HL-60 (cell line): ENCODE measurements around the gene USP48.

Experiments
- DNase-seq, 2 experiments: peaks; one replicate each; pipeline ENCODE4 v3.0.0-alpha.2; 2010 to 2020; ENCODE audit warnings: low read depth in 1 of 2, low spot score in 1 of 2
- H3K27ac ChIP-seq: fragments of 250-450 bp; sonication (Bioruptor Pico); replicated peaks from 2 replicates; pipeline ENCODE4 v1.5.1; 2020; ENCODE audit warnings: mild to moderate bottlenecking, moderate library complexity
- H3K27me3 ChIP-seq: fragments of 250-450 bp; sonication (Bioruptor Pico); 2 replicates; pipeline ENCODE4 v1.5.1; 2021; ENCODE audit warnings: mild to moderate bottlenecking, moderate library complexity; ENCODE audit not compliant: insufficient read depth, poor library complexity, severe bottlenecking
- H3K4me3 ChIP-seq: replicated peaks from 2 replicates; pipeline ENCODE4 v1.5.1; 2011; ENCODE audit warnings: mild to moderate bottlenecking, control low read depth, low read length; ENCODE audit not compliant: insufficient read depth
- GABPA ChIP-seq: IDR thresholded peaks from 2 replicates; pipeline ENCODE4 v1.6.1; 2012; ENCODE audit warnings: low read depth
- POLR2AphosphoS5 ChIP-seq: IDR thresholded peaks from 2 replicates; pipeline ENCODE4 v1.6.1; 2012; ENCODE audit warnings: low read depth
- SPI1 ChIP-seq: IDR thresholded peaks from 2 replicates; pipeline ENCODE4 v1.6.1; 2012; ENCODE audit warnings: low read depth, mild to moderate bottlenecking, borderline replicate concordance
- TF ChIP-seq, protein P1 (sequence below): IDR thresholded peaks from one replicate; pipeline ENCODE4 v1.5.1; 2011; ENCODE audit warnings: low read length, control low read depth, inconsistent platforms; ENCODE audit not compliant: insufficient read depth
- TF ChIP-seq, protein P2 (sequence below): IDR thresholded peaks from 2 replicates; pipeline ENCODE4 v1.6.1; 2012; ENCODE audit warnings: low read depth; ENCODE audit not compliant: insufficient replicate concordance

Gene USP48

DNA sequence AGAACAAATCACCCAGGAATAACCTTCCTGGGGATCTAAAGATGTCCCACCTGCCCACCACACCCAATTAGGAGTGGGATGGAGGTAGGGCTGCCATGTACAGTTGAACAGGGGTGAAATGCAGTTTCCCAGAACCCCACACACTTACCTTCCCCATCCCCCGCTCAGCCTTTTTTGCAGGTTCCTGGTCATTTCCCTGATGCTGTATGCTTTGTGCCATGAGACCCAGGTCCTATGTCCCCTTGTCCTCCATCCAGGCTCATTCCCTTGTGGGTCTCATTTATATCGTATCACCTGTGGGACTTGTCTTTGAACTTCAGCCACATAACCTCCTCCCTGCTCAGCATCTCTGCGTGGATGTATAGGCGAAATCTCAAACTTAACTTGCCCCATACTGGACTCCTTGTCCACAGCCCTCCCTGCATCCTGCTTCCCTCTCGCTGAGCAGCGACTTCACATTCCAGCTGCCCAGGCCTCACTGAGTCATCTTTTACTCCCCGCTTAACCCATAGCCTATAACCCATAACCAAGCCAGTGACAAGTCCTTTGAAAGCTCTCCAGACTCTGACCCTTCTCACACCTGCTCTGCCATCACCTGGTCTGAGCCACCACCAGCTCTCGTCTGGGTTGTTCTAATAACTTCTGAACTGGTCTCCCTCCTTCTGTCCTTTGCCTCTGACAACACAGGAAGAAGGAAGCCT, 33.8 kb upstream of the USP48 start:
- Histone ChIP-seq H3K4me3 (no peak overlapping the region), H3K27me3 (no peaks in the 10 kb centered on the region), H3K27ac (peak overlapping the region; percentile 68; the same call in 1 of the 2 replicates)
- TF ChIP-seq, protein P1, sequence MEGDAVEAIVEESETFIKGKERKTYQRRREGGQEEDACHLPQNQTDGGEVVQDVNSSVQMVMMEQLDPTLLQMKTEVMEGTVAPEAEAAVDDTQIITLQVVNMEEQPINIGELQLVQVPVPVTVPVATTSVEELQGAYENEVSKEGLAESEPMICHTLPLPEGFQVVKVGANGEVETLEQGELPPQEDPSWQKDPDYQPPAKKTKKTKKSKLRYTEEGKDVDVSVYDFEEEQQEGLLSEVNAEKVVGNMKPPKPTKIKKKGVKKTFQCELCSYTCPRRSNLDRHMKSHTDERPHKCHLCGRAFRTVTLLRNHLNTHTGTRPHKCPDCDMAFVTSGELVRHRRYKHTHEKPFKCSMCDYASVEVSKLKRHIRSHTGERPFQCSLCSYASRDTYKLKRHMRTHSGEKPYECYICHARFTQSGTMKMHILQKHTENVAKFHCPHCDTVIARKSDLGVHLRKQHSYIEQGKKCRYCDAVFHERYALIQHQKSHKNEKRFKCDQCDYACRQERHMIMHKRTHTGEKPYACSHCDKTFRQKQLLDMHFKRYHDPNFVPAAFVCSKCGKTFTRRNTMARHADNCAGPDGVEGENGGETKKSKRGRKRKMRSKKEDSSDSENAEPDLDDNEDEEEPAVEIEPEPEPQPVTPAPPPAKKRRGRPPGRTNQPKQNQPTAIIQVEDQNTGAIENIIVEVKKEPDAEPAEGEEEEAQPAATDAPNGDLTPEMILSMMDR: no peak
- TF ChIP-seq, protein P2, sequence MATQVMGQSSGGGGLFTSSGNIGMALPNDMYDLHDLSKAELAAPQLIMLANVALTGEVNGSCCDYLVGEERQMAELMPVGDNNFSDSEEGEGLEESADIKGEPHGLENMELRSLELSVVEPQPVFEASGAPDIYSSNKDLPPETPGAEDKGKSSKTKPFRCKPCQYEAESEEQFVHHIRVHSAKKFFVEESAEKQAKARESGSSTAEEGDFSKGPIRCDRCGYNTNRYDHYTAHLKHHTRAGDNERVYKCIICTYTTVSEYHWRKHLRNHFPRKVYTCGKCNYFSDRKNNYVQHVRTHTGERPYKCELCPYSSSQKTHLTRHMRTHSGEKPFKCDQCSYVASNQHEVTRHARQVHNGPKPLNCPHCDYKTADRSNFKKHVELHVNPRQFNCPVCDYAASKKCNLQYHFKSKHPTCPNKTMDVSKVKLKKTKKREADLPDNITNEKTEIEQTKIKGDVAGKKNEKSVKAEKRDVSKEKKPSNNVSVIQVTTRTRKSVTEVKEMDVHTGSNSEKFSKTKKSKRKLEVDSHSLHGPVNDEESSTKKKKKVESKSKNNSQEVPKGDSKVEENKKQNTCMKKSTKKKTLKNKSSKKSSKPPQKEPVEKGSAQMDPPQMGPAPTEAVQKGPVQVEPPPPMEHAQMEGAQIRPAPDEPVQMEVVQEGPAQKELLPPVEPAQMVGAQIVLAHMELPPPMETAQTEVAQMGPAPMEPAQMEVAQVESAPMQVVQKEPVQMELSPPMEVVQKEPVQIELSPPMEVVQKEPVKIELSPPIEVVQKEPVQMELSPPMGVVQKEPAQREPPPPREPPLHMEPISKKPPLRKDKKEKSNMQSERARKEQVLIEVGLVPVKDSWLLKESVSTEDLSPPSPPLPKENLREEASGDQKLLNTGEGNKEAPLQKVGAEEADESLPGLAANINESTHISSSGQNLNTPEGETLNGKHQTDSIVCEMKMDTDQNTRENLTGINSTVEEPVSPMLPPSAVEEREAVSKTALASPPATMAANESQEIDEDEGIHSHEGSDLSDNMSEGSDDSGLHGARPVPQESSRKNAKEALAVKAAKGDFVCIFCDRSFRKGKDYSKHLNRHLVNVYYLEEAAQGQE: no peak
- TF ChIP-seq POLR2AphosphoS5: no peak
- no peak for TF ChIP-seq GABPA
- TF ChIP-seq SPI1: no peak
- no peak for DNase-seq

DNA sequence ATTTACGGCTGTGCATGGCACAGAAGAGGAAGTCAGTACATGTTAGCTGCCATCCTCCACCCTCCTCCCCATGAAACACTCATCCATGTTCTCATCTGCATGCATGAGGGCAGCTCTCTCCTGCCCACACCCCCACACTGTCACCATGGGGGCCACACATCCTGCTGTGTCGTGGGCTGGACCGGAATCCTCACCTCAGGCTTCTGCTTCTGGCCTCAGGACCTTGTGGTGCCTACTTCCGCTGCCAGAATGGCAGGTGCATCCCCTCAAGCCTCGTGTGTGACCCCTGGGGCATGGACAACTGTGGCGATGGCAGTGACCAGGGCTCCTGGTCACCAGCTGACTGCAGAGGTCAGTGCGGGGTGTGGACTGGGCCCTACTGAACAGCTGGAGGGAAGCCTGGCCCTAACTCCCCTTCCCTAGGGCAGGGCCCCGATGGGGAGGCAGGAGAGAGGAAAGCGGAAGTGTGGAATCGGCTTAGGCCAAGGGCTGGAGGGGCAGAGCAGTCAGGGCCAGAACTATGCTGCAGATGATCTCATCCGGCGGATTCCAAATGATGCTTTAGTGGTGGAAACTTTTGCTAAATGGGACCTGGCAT, 32.9 kb upstream of the USP48 start:
- DNase-seq: peak; percentile 70 to 76
- TF ChIP-seq POLR2AphosphoS5: peak; percentile 64
- TF ChIP-seq SPI1: peak; percentile 97
- no peak for TF ChIP-seq GABPA
- no peaks in the 10 kb centered on the region for H3K27me3 ChIP-seq
- 0 out of 2 replicates have a peak overlapping the region, but pooled peaks have one; percentile 7 for H3K4me3 ChIP-seq
- peak overlapping the region; percentile 68 for H3K27ac ChIP-seq

DNA sequence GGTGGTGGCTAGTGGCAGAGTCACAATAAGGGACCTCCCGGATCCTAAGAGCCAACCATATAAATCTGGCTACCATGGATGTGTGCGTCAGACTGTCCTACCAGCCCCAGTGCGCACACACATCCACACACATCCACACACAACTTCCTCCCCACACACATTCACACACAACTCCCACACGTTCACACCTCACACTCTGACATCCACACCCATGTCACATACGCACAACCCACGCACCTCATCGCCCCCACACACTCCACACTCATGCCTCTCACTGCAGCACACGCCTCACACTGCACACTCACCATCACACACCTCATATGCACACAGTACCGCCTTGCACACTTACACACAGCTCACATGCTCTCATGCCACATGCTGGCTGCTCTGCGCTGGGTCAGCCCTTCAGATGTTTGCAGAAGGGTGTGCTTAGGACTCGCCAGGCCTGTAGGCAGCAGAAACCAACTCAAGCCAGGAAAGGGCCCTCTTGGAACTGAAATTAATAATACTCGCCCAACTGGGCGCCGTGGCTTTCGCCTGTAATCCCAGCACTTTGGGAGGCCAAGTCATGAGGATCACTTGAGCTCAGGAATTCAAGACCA, 32.1 kb upstream of the USP48 start:
- H3K27me3 ChIP-seq: no peaks in the 10 kb centered on the region
- DNase-seq: no peak
- peak overlapping the region; percentile 68 for H3K27ac ChIP-seq
- peak overlapping the region; percentile 37 for H3K4me3 ChIP-seq
- TF ChIP-seq, protein P1: no peak
- TF ChIP-seq POLR2AphosphoS5 (no peak), SPI1 (no peak), GABPA (no peak)
- TF ChIP-seq, protein P2: no peak

DNA sequence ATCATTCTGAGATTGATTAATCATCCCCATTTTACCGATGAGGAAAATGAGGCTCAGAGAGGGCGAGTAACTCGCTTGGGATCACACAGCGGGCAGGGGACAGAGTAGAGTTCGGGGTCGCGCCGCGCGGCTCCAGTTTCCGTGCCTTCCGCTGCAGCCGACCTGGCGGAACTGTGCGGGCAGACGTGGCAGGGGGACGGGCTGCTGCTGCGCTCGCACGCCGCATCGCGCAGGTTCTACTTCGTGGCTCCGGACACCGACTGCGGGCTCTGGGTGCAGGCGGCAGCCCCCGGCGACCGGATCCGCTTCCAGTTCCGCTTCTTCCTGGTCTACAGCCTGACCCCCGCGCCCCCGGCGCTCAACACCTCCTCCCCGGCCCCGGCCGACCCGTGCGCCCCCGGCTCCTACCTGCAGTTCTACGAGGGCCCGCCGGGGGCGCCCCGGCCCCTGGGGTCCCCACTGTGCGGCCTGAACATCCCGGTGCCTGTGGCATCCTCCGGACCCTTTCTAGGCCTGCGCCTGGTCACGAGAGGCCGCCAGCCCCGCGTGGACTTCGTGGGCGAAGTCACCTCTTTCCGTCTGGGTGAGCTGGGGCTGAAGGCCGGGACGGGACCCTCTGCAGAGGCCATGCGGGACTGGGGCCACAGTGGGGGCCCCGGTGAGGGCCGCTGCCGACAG, 31.4 kb upstream of the USP48 start:
- peak overlapping the region; percentile 68; the same call in 1 of the 2 replicates for H3K27ac ChIP-seq
- DNase-seq: peak; percentile 16 to 60
- no peaks in the 10 kb centered on the region for H3K27me3 ChIP-seq
- peak overlapping the region; percentile 37 for H3K4me3 ChIP-seq
- TF ChIP-seq, protein P1: peak; percentile 5
- no peak for TF ChIP-seq GABPA
